NCI-H2196 treated with DMSO at 0.1 percent for 48 hours (cell line): ENCODE data around the gene CYP4F2.
A peak's percentile ranks its signal among the peaks of the same experiment; 100 is the strongest.
"Not testable (repeated sequence)": the region's sequence is repeated elsewhere in the genome, so short reads cannot be mapped to it uniquely, and the experiment has no call there.

ENCODE experiments used
- DNase-seq: peaks from one replicate; lab custom pipeline; 2025; ENCODE audit not compliant: unreplicated experiment; lab: John Stamatoyannopoulos, UW

Gene CYP4F2

DNA sequence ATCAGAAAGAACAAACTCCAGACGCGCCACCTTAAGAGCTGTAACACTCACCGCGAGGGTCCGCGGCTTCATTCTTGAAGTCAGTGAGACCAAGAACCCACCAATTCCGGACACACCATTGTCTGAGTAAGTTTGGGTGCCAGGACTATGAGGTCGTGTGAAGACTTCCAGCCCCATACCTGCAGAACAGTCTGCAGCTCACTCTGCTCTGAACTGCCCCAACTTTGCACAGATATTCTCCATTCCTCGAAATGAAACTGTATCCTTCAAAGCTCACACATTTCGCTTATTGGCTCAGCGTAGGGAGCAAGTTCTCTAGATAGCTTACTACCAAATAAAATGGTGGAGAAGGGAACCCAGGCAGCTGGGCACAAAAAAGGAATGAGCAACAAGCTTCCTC is 2.6 kb upstream of the CYP4F2 start:
- DNase-seq, result no peak

DNA sequence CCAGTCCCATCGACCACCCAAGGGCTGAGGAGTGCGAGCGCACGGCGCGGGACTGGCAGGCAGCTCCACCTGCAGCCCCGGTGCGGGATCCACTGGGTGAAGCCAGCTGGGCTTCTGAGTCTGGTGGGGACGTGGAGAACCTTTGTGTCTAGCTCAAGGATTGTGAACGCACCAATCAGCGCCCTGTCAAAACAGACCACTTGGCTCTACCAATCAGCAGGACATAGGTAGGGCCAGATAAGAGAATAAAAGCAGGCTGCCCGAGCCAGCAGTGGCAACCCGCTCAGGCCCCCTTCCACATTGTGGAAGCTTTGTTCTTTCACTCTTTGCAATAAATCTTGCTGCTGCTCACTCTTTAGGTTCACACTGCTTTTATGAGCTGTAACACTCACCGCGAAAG is 2.2 kb upstream of the CYP4F2 start:
- not testable (repeated sequence) for DNase-seq

DNA sequence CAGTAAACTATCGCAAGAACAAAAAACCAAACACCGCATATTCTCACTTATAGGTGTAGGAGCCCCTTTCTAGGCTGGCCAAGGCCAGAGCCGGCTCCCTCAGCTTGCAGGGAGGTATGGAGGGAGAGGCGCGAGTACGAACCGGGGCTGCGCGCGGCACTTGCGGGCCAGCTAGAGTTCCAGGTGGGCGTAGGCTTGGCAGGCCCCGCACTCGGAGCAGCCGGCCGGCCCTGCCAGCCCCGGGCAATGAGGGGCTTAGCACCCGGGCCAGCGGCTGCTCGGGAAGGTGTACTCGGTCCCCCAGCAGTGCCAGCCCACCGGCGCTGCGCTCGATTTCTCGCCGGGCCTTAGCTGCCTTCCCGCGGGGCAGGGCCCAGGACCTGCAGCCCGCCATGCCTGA is 1.7 kb upstream of the CYP4F2 start:
- not testable (repeated sequence) for DNase-seq

DNA sequence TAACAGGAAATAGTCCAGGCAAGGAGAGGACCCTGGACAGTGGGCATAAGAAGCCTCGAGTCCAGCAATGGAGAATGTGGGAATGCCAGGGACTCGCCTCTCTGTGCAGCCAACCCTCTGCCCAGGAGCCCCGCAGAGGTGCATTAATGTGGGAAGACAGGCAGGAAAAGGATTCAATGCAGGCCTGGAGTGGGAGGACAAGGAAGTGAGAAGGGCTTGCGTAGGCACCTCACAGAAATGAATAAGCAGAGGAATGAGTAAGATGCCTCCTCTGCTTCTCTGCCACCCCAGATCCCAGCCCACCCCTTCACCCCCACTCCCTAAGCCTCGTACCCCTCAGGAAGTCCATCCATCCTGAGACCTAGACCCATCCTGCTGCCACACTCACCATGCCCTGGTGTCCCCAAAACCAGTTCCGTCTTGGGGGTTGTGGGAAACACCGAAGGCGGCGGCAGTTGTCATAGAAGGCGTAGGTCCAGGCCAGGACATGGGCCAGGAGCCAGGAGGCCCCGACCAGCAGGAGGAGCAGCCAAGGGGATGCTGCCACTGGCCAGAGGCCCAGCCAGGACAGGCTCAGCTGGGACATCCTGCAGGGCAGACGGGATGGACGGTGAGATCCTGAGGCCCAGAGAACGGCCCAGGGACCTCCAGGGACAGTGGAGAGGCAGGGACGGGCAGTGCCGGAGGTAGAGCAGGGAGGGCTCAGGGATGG is 692 bp downstream of the CYP4F2 start:
- no peak for DNase-seq

DNA sequence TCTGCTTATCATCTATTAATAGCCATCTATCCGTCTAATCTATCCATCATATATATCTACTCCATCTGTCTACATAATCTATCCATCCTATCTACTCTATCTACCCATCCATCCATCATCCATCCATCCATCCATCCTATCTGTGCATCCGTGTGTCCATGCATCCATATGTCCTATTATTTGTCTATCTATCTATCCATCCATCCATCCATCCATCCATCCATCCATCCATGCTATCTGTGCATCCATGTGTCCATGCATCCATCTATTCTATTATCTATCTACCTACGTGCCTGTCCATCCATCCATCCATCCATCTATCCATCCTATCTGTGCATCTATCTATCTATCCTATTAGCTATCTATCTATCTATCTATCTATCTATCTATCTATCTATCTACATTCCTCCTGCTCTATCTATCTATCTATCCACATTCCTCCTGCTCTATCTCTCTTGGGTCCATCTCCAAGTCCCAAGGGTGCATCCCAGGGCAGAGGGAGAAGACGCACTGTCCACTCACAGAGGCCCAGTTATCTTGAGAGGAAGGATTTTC is 1.9 kb downstream of the CYP4F2 start:
- DNase-seq, result no peak

DNA sequence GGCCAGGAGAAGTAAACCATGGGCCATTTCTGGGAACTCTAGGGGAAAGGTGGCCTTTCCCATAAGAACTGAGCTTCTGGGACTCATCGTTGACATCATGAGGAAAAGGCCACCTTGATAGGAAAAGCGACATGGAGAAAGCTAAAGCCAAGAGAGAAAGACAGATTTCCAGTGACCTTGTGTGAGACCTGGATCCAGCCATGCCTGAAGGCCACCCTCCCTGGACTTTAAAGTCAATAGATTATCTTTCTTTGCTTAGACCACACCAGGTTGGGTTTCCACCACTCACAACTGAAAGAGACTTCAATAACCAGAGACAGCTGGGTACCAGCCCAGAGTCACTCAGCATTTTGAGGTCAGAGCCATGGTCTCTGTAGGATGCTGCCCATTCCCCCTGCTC is 3.5 kb downstream of the CYP4F2 start:
- DNase-seq, result no peak

DNA sequence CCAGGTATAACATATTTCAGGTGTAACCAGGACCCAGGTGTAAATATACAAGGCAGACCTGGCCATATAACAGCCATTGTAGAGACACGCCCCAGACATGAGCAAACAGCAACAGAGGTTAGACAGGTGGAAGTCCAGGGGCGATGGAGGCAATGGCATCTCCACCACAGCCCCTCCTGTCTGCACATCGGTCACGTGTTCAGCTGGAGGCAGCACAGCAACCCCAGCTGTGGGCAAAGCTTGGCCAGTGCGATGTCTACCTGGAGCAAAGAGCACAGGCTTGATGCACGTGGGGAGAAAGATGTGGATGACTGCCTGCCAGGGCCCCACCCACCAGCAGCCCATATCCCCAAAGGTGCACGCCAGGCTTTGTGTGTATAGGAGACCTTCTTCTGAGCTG is 4.4 kb downstream of the CYP4F2 start:
- no peak for DNase-seq

DNA sequence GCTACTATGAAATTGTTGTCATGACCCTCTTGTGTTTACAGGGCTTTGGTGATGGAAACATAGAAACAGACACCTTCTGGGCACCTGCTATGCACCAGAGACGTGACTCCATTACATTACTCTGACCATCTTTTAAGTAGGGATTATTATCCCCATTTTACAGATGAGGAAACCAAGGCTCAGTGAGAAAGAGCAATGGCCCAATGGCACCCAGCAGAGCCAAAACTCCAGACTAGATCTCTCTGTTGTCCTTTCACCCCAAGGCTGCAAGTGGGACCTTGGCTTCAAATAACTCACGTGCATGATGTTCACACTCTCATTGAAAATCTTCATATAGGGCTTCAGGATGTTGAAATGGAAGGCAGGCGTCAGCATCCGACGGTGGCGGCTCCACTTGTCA is 5.9 kb downstream of the CYP4F2 start:
- DNase-seq, result no peak

DNA sequence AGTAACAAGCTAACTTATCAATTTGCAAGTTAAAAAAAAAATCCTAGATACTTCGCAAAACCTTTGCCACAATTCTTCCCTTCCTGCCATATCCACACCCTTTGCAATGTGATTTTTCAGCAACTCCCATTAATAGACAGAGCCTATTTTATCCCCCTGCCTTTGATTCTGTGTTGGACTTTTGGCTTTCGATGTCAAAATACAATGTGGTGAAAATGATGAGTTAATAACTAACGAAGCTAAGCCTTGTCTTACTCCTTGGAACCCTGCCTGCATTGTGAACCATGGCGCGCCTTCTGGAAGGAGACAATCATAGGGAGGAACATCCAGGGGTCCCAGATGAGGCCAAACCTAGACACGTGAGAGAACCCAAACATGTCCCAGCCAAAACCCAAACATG is 6.4 kb downstream of the CYP4F2 start:
- DNase-seq, result no peak

DNA sequence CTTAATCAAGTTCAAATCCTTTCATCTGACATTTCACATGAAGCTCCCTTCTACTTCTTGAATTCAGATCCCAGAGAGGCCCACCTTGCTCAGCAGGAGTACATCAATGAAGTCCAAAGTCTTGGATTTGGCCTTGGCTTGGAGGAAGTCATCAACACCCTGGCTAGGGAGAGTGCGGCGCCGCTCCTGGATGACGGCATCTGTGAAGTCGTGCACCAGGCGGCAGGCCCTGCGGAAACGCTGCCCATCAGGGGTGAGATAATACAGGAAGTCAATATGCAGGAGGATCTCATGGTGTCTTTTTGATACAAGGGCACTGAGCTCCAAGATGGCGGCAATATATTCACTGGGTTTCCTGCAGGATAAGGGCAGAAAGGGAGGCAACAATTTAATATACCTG is 8.5 kb downstream of the CYP4F2 start:
- DNase-seq, result not testable (repeated sequence)

DNA sequence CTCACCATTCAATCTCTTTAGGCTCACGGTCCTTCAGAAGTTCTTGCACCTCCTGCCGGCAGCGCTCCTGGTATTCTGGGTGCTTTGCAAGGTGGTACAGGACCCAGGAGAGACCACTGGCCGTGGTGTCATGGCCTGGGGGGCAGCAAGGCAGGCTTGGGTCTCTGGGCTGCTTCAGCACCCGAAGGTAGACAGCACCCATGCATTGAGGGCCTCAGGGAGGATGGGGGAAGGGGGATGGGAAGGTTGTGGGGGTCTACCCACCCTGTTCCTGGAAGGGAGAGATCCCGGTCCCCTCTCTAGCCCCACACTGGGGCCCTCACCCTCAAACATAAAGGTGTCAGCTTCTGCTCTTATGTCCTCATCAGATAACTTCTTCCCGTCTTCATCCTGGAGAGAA is 12.0 kb downstream of the CYP4F2 start:
- DNase-seq, result no peak

DNA sequence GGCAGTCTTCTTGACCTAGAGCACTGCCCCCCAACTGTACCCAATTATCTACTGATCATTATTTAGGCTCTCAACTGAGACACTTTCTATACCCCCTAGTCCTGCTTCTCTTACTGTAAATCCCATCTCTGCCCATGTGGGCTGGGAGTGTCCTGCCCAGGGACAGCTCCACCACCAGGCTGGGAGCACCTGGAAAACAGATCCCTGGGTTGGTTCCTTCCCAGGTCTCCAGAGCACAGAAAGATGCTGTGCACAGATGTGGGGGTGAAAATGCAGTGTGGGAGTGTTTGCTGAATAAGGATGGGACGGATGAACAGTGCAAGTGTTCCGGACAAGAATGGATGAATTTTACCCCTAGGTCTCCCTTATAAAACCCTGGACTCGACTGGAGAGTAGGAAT is 12.7 kb downstream of the CYP4F2 start:
- no peak for DNase-seq

DNA sequence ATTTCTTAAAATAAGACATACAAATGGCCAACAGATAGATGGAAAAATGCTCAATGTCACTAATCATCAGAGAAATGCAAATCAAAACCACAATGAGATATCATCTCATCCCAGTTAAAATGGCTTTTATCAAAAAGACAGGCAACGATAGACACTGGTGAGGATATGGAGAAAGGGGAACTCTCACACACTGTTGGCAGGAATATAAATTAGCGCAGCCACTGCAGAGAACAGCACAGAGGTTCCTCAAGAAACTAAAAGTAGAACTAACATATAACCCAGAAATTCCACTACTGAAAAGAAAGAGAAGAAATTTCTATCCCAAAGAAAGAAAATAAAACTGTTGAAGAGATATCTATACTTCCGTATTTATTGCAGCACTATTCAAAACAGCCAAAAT is 14.5 kb downstream of the CYP4F2 start:
- DNase-seq, result not testable (repeated sequence)

DNA sequence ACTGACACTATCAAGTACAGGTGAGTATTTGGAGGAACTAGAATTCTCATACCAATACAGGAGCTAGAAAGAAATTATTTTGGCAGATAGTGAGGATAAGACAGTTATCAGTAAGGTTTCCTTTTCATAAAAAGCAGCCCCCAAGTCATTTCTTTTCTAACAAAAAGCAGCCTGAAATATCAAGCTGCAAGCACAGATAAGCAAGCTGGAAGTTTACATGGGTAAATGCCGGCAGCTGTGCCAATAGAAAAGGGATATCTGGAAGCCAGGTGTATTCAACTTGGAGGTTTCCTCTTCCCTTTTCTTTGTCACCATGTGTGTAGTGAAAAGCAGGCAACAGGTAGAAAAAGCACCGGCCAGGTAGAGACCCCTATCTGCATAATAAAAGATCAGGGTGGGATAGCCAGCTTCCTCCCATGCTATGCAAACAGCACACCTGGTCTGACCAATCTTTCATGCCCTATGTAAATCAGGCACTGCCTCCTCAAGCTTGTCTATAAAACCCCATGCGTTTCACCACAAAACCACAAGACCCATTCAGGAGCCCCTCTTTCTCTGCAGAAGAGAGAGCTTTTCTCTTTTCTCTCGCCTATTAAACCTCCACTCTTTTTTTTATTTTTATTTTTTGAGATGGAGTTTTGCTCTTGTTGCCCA is 22.9 kb downstream of the CYP4F2 start:
- DNase-seq, result no peak

DNA sequence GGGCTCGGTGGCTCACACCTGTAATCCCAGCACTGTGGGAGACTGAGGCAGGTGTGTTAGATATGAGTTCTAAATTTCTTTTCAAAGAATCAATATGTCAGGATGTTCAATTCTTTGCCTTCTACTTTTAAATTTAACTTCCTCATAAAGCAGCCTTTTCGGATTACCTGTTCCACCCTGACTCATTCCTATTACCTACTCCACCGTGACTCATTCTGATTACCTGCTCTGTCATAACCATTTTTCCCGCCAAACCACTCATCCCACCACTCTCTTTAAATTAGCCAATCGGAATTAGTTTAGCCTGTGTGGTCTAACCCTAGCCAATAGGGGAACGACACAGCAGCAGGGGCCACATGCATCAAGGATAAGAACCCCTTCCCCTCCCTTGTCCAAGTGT is 24.1 kb downstream of the CYP4F2 start:
- not testable (repeated sequence) for DNase-seq

DNA sequence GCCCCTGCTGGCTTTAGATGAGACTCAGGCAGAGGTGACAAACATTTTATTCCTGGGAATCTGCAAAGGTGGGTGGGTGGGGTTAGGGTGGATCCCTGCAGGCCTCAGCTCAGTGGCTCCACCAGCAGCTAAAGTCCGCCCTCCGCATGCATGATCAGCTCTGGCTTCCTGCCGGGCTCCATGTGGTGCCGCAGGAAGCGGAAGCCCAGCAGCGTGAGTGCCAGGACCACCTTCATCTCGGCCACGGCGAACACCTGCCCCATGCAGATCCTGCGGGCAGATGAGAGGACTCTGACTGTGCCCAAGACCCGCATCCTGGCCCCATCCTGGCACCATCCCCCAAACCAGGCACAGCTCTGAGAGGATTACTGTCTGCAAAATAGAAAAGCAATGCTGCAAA is 26.3 kb downstream of the CYP4F2 start:
- DNase-seq, result no peak

DNA sequence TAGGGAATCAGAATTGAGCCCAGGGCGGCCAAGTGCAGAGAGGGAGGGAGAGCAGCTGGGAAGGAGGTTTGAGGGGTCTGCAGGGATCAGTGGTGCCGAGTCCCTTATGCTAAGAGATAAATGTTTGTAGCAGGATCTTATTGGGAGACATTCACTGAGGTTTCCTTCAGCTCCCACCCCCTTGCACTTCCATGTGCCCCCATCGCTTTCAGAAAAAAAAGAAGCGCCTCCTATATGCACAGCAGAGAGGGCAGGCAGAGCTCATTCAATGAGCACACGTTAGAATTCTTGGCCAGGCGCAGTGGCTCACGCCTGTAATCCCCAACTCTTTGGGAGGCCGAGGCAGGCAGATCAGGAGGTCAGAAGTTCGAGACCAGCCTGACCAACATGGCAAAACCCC is 28.0 kb downstream of the CYP4F2 start:
- no peak for DNase-seq

DNA sequence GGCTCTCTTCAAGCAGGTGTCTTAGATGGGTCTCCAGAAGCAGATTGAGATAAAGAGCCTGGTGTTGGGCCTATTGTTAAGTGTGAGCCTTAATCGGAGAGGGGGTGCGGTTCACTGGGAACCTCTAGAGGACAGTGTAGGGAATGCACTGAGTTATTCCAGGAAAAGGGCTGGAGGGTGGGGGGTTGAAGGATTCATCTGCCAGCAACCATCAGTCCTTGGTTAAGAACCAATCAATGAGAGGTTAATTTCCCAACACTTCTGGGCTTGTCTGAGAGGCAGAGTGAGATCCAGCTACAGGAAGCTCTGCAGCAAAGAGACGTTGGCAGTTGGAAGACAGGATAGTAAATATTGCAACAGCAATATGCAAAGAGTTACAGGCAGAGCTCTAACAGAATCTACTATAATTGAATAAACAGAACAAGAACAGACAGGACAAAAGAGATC is 28.7 kb downstream of the CYP4F2 start:
- DNase-seq, result peak; percentile 94

DNA sequence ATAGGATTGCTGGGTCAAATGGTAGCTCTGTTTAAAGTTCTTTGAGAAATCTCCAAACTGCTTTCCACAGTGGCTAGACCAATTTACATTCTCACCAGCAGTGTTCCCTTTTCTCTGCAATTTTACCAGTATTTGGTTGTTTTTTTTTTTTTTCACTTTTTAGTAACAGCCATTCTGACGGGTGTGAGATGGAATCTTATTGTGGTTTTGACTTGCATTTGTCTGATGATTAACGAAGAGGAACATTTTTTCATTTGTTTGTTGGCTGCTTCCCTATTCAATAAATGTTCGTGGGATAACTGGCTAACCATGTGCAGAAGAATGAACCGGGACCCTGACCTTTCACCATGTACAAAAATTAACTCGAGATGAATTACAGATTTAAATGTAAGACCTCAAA is 31.2 kb downstream of the CYP4F2 start:
- no peak for DNase-seq

DNA sequence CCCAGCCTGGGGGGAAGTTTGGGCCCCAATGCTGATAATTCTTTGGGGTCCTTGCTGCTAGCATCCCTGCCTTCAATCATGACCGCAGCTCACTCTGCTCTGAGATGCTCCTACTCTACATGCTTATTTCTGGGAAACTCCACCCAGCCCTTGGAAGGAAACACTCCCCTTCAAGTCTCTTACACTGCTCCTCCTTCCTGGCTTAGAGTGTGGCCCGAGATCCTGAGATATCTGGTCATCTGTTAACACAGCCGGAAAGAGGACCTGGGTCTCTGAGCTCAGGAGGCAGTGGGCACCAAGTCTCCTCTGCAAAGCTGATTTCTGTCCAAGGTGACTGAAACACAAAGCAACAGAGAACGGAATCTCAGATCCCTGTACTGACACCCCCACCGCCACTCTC is 33.0 kb downstream of the CYP4F2 start:
- no peak for DNase-seq

DNA sequence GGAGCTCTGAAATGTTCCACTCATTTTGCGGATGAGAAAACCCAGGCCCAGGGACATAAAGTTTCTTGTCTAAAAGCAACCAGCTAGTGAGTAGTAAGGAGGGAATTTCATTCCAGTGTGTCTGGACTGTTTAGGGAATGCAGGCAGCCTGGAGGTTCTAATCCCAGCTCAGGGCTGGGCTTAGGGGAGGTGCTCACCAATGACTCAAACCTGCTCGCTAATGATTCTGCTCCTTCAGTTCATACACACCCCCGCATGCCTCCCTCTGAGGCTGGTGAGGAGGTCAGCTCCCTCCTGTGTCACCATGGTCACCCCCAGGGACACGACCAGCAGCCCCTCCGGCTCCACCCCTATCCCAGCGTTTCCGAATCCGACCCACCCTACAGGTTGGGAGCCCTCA is 34.6 kb downstream of the CYP4F2 start:
- no peak for DNase-seq

DNA sequence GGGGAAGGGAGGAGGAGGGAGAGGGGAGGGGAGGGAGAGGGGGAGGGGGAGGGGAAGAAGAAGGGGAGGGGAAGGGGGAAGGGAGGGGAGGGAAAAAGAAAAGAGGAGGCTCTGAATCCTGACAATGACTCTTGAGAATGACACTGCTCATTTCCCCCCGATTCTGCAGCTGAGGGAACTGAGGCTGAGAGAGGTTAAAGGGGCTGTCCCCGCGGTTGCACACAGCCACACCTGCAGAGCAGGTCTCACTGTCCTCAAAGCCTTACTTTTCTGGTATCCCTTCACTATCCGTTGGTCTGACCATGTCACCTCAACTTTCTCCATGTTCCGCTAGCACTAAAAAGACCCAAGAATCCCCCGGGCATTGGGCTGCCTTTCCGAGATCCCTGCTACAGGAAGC is 35.4 kb downstream of the CYP4F2 start:
- DNase-seq, result no peak

DNA sequence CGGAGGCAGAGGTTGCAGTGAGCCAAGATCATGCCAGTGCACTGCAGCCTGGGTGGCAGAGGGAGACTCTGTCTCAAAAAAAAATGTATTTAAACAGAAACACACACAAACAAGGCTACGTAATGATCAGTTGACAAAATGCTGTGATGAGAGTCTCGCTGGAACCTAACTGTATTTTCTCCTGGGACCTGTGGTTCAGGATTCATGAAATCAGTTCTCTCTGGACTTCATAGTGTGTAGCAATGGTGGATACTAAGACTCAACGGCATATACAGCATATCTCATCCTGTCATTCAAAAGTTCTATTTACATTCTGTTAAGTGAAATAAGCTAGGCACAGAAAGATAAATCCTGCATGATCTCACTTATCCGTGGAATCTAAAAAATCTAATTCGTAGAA is 37.4 kb downstream of the CYP4F2 start:
- no peak for DNase-seq
